GM12878 (cell line): Measurements from ENCODE around the gene ADGRF1. TPM values are rescaled to one million over a fixed set of nuclear protein-coding genes. Genes with fewer than 3 reads are reported as not detected.

ENCODE experiments used
- ATAC-seq: fragments of 200-7000 bp; cut with Tn5 transposase; 3 replicates; pipeline ENCODE4 v1.9.1; 2020; ENCODE audit warnings: mild to moderate bottlenecking, moderate library complexity
- BruUV-seq: library from RNA; stranded (reverse); fragments of 400-500 nt; replicated peaks from 2 replicates; lab custom pipeline; 2021; lab: Mats Ljungman, UMichigan
- CTCF ChIA-PET: fragments of 300-600 bp; sonication (Branson Sonifier 250); formaldehyde crosslinking; extraction: SDS; loops from one replicate; lab custom pipeline; 2021; ENCODE audit warnings: inconsistent platforms; lab: Yijun Ruan, JAX
- POLR2A ChIA-PET: fragments of 350-600 bp; formaldehyde crosslinking; extraction: SDS; loops from one replicate; lab custom pipeline; 2021; ENCODE audit warnings: inconsistent platforms; lab: Charles Lee
- RAD21 ChIA-PET: fragments of 300-600 bp; sonication (Branson Sonifier 250); formaldehyde crosslinking; loops from one replicate; lab custom pipeline; 2023; ENCODE audit warnings: antibody characterized with exemption; ENCODE audit not compliant: unreplicated experiment; lab: Charles Lee
- SMC1A ChIA-PET: fragments of 300-600 bp; sonication (Branson Sonifier 250); formaldehyde crosslinking; loops from one replicate; lab custom pipeline; 2023; ENCODE audit not compliant: unreplicated experiment, uncharacterized antibody; lab: Charles Lee
- DNase-seq: peaks from one replicate; pipeline ENCODE4 v3.0.0-alpha.2; 2011; ENCODE audit warnings: low read depth, low spot score
- FAIRE-seq: peaks from 3 replicates; lab custom pipeline; 2011; peaks lifted over from hg19 to GRCh38; lab: Jason Lieb, UNC
- H2AFZ ChIP-seq: 2 replicates; pipeline ENCODE4 v1.6.0; 2011; ENCODE audit warnings: low read depth, low read length, control low read depth; ENCODE audit not compliant: control insufficient read depth
- H3K27ac ChIP-seq: 2 replicates; pipeline ENCODE4 v1.5.1; 2011; ENCODE audit warnings: control low read depth; ENCODE audit not compliant: control insufficient read depth, insufficient read depth
- H3K27me3 ChIP-seq, 2 experiments: replicated peaks in 1 of 2; 2 replicates each; pipeline versions ENCODE4 v1.6.0 to v1.6.1; 2011; ENCODE audit warnings: low read length in 1 of 2; ENCODE audit not compliant: control insufficient read depth in 2 of 2, insufficient read depth in 2 of 2
- H3K36me3 ChIP-seq, 2 experiments: 2 replicates each; pipeline ENCODE4 v1.5.1; 2011; ENCODE audit warnings: low read length in 1 of 2; ENCODE audit not compliant: control insufficient read depth in 2 of 2, insufficient read depth in 2 of 2
- H3K4me1 ChIP-seq: 2 replicates; pipeline ENCODE4 v1.6.1; 2011; ENCODE audit warnings: mild to moderate bottlenecking, low read length, moderate library complexity, mixed read lengths; ENCODE audit not compliant: control insufficient read depth, insufficient read depth
- H3K4me2 ChIP-seq: 2 replicates; pipeline ENCODE4 v1.6.0; 2011; ENCODE audit warnings: control low read depth; ENCODE audit not compliant: control insufficient read depth, insufficient read depth
- H3K4me3 ChIP-seq: fragments of 200-600 bp; sonication (generic); 2 replicates; pipeline ENCODE4 v1.5.1; 2016
- H3K79me2 ChIP-seq: 2 replicates; pipeline ENCODE4 v1.6.0; 2011; ENCODE audit warnings: low read length; ENCODE audit not compliant: control insufficient read depth, insufficient read depth
- H3K9ac ChIP-seq: 2 replicates; pipeline ENCODE4 v1.8.0; 2011; ENCODE audit warnings: low read length, control low read depth, mixed read lengths; ENCODE audit not compliant: control insufficient read depth, insufficient read depth
- H3K9me3 ChIP-seq: replicated peaks from 3 replicates; pipeline ENCODE4 v1.5.1; 2011; ENCODE audit warnings: mild to moderate bottlenecking, low read length; ENCODE audit not compliant: control insufficient read depth, insufficient read depth
- H4K20me1 ChIP-seq: 2 replicates; pipeline ENCODE4 v1.6.0; 2011; ENCODE audit not compliant: control insufficient read depth, insufficient read depth
- ATF3 ChIP-seq: IDR thresholded peaks from 2 replicates; pipeline ENCODE4 v1.6.1; 2011; ENCODE audit warnings: low read depth, mild to moderate bottlenecking, low read length, moderate library complexity, borderline replicate concordance; ENCODE audit errors: extremely low read depth
- CUX1 ChIP-seq: IDR thresholded peaks from 2 replicates; pipeline ENCODE4 v1.6.1; 2012; ENCODE audit warnings: improper control_type of control experiment, low read depth, low read length; ENCODE audit not compliant: insufficient replicate concordance
- DPF2 ChIP-seq: fragments of 450-650 bp; IDR thresholded peaks from 2 replicates; pipeline ENCODE4 v1.6.1; 2017; ENCODE audit warnings: mild to moderate bottlenecking
- NKRF ChIP-seq: fragments of 450-650 bp; conservative IDR thresholded peaks from 2 replicates; pipeline ENCODE4 v1.6.1; 2017; ENCODE audit warnings: mild to moderate bottlenecking, moderate library complexity
- NR2C1 ChIP-seq: fragments of 450-650 bp; IDR thresholded peaks from 2 replicates; pipeline ENCODE4 v1.6.1; 2017; ENCODE audit warnings: antibody characterized with exemption, mild to moderate bottlenecking, moderate library complexity
- POLR2AphosphoS5 ChIP-seq: IDR thresholded peaks from 2 replicates; pipeline ENCODE4 v1.6.1; 2011; ENCODE audit warnings: mild to moderate bottlenecking, low read length, inconsistent platforms
- ZBED1 ChIP-seq: IDR thresholded peaks from 2 replicates; pipeline ENCODE4 v1.6.1; 2016; ENCODE audit warnings: borderline replicate concordance
- ZNF217 ChIP-seq: fragments of 450-650 bp; IDR thresholded peaks from 2 replicates; pipeline ENCODE4 v1.6.1; 2017; ENCODE audit warnings: antibody characterized with exemption, mild to moderate bottlenecking
- ZSCAN29 ChIP-seq: fragments of 450-650 bp; IDR thresholded peaks from 2 replicates; pipeline ENCODE4 v1.6.1; 2017; ENCODE audit warnings: mild to moderate bottlenecking, moderate library complexity
- in situ Hi-C: fragments of 300-500 bp; cut with MboI; formaldehyde crosslinking; loops from 9 replicates; pipeline ENCODE4 v1.14.3; 2018; ENCODE audit warnings: mixed read lengths
- intact Hi-C: fragments of 100-400 bp; cut with micrococcal nuclease; formaldehyde crosslinking; loops from one replicate; pipeline ENCODE4 v1.14.2; 2022; ENCODE audit not compliant: unreplicated experiment
- polyA plus RNA-seq, 11 experiments: library from polyadenylated mRNA; depleted of rRNA in 4 of 11; unstranded in 6 of 11; stranded (reverse) in 5 of 11; fragments of >200 nt; fragmentation: Nextera tagmentation in 4 of 11; fragmentation: Illumina TruSeq in 1 of 11; extraction: Ambion mirVana in 4 of 11; extraction: Trizol in 1 of 11; gene quantifications; 1 replicate in 1 of 11; 2 replicates in 10 of 11; pipeline versions ENCODE4 v1.2.1 to v1.2.3, GENCODE V29; 2011 to 2016; ENCODE audit warnings: inconsistent platforms in 2 of 11, missing spikeins in 2 of 11, low read depth in 1 of 11
- total RNA-seq, 4 experiments: library from RNA; depleted of rRNA in 3 of 4; stranded (reverse); fragments of >200 nt in 3 of 4; fragmentation: Illumina TruSeq in 1 of 4; extraction: Trizol in 1 of 4; gene quantifications; 2 replicates each; pipeline versions ENCODE4 v1.2.1 to v1.2.3, GENCODE V29; 2013 to 2021

ADGRF1 gene
- total and polyA plus RNA-seq, 10 of the 15 experiments (the other 5 are each of a cell fraction or from before 2014, with no cell fraction given), result 0.05 TPM; not detected in 9

GRCh38 chr6:46961232-46961631 is 80.9 kb downstream of the ADGRF1 start:
- ChIA-PET POLR2A (no interaction called here), CTCF (interaction anchor here (1.2 to 1.4 kb wide), 2 partner anchors 12 to 97 kb away, joined by 3 read pairs; no protein-coding TSS in a partner anchor), RAD21 (no interaction called here), SMC1A (no interaction called here)
- Histone ChIP-seq H2AFZ (no peak overlapping the region), H3K9me3 (no peaks in the 10 kb centered on the region), H3K79me2 (no peaks in the 10 kb centered on the region), H3K4me3 (no peak overlapping the region), H3K27me3 (no peaks in the 10 kb centered on the region), H4K20me1 (no peaks in the 10 kb centered on the region), H3K4me1 (no peaks in the 10 kb centered on the region), H3K4me2 (no peak overlapping the region), H3K36me3 (no peaks in the 10 kb centered on the region), H3K27ac (no peak overlapping the region), H3K9ac (no peak overlapping the region)
- DNase-seq, result no peak
- FAIRE-seq, result no peak
- no peak for TF ChIP-seq CUX1
- no peak for TF ChIP-seq NKRF
- TF ChIP-seq ATF3, result no peak
- no peak for TF ChIP-seq ZSCAN29
- TF ChIP-seq ZBED1, result no peak
- no peak for TF ChIP-seq ZNF217
- TF ChIP-seq NR2C1, result no peak
- no peak for TF ChIP-seq DPF2
- no peak for TF ChIP-seq POLR2AphosphoS5
- no TSS peak for BruUV-seq
- intact Hi-C loops (no loop called here), in situ Hi-C loops (no loop called here)
- peak; percentile 56 for ATAC-seq
